Gastrocnemius medialis (tissue), 4 donors: ENCODE data around the gene RUNX1.

Experiments used
- CTCF ChIP-seq, 5 experiments: fragments of 450-650 bp in 3 of 5; fragments of 200-600 bp in 2 of 5; sonication (generic) in 2 of 5; IDR thresholded peaks in 4 of 5; conservative IDR thresholded peaks in 1 of 5; 1 replicate in 4 of 5; 2 replicates in 1 of 5; pipeline ENCODE4 v1.5.1; 2016 to 2019; ENCODE audit warnings: antibody characterized with exemption in 5 of 5, mild to moderate bottlenecking in 3 of 5, moderate library complexity in 3 of 5
- POLR2A ChIP-seq, 2 donors: fragments of 450-650 bp; IDR thresholded peaks; one replicate each; pipeline ENCODE4 v1.6.1; 2017; ENCODE audit warnings: antibody characterized with exemption in 2 of 2, mild to moderate bottlenecking in 2 of 2, moderate library complexity in 2 of 2

- TF ChIP-seq CTCF (IDR thresholded peaks at IDR 0.05 in 4 of 5, conservative IDR thresholded peaks at IDR 0.05 in 1 of 5): no peak
- no peak for TF ChIP-seq POLR2A (IDR thresholded peaks at IDR 0.05)
These were observed 122.2 kb downstream of the RUNX1 start for GRCh38 chr21:34926803-34927467.
